HCT116 (cell line): Measurements from ENCODE around the gene HUS1B.

ENCODE experiments used
- CBX3 ChIP-seq: IDR thresholded peaks from 2 replicates; pipeline ENCODE4 v1.6.1; 2012; ENCODE audit warnings: low read depth
- CTCF ChIP-seq, 3 experiments: fragments of 200-600 bp in 1 of 3; sonication (generic) in 1 of 3; IDR thresholded peaks in 2 of 3; conservative IDR thresholded peaks in 1 of 3; 2 replicates each; pipeline ENCODE4 v1.5.1; 2012 to 2017; ENCODE audit warnings: low read depth in 2 of 3, low read length in 2 of 3, antibody characterized with exemption in 1 of 3, borderline replicate concordance in 1 of 3, control low read depth in 1 of 3, mild to moderate bottlenecking in 1 of 3, mixed read lengths in 1 of 3, mixed run types in 1 of 3, moderate library complexity in 1 of 3; ENCODE audit not compliant: insufficient read depth in 1 of 3
- EZH2 ChIP-seq: fragments of 200-600 bp; sonication (generic); IDR thresholded peaks from 2 replicates; pipeline ENCODE4 v1.6.1; 2017; ENCODE audit warnings: antibody characterized with exemption, mixed run types
- EZH2phosphoT487 ChIP-seq: fragments of 200-600 bp; IDR thresholded peaks from 2 replicates; pipeline ENCODE4 v1.6.1; 2018; ENCODE audit warnings: antibody characterized with exemption, borderline replicate concordance
- POLR2A ChIP-seq: IDR thresholded peaks from 2 replicates; pipeline ENCODE4 v1.7.0; 2011; ENCODE audit warnings: borderline replicate concordance; ENCODE audit not compliant: insufficient read depth, insufficient read length; ENCODE audit errors: extremely low read depth
- REST ChIP-seq: IDR thresholded peaks from 2 replicates; pipeline ENCODE4 v1.6.1; 2012; ENCODE audit warnings: low read depth
- SP1 ChIP-seq: IDR thresholded peaks from 2 replicates; pipeline ENCODE4 v1.6.1; 2012; ENCODE audit warnings: low read depth
- TCF7L2 ChIP-seq: IDR thresholded peaks from 2 replicates; pipeline ENCODE4 v1.7.0; 2011; ENCODE audit warnings: borderline replicate concordance, inconsistent platforms; ENCODE audit not compliant: insufficient read depth, insufficient read length; ENCODE audit errors: extremely low read depth
- ZBTB33 ChIP-seq: IDR thresholded peaks from 2 replicates; pipeline ENCODE4 v1.6.1; 2011; ENCODE audit warnings: mild to moderate bottlenecking, low read length, moderate library complexity; ENCODE audit not compliant: insufficient replicate concordance; ENCODE audit errors: extremely low read depth
- ZNF274 ChIP-seq: fragments of 200-500 bp; sonication (Bioruptor generic); IDR thresholded peaks from 2 replicates; pipeline ENCODE4 v1.6.1; 2014; ENCODE audit warnings: mild to moderate bottlenecking, low read depth, low read length, inconsistent platforms

- TF ChIP-seq EZH2 (no peak), CTCF (IDR thresholded peaks at IDR 0.05 in 2 of 3, conservative IDR thresholded peaks at IDR 0.05 in 1 of 3; ENCODE audit: borderline replicate concordance in 1 of 3, insufficient read depth in 1 of 3, low read depth in 2 of 3, low read length in 2 of 3) (no peak), POLR2A (no peak), SP1 (no peak), TCF7L2 (no peak), CBX3 (no peak), REST (no peak), ZBTB33 (no peak), ZNF274 (no peak), EZH2phosphoT487 (no peak)
Observed at GRCh38 chr6:667253-667927, 10.5 kb upstream of the HUS1B start.
